Eye (tissue), 1 donor: Measurements from ENCODE around the gene HRH1.
"Not testable (repeated sequence)": the region's sequence is repeated elsewhere in the genome, so short reads cannot be mapped to it uniquely, and the experiment has no call there.

Experiments used
- DNase-seq: peaks from one replicate; pipeline ENCODE4 v3.0.0-alpha.2; 2015

The HRH1 gene

GRCh38 chr3:11172096-11172690 lies 17.9 kb downstream of the HRH1 start:
- peak; percentile 24 for DNase-seq

DNA sequence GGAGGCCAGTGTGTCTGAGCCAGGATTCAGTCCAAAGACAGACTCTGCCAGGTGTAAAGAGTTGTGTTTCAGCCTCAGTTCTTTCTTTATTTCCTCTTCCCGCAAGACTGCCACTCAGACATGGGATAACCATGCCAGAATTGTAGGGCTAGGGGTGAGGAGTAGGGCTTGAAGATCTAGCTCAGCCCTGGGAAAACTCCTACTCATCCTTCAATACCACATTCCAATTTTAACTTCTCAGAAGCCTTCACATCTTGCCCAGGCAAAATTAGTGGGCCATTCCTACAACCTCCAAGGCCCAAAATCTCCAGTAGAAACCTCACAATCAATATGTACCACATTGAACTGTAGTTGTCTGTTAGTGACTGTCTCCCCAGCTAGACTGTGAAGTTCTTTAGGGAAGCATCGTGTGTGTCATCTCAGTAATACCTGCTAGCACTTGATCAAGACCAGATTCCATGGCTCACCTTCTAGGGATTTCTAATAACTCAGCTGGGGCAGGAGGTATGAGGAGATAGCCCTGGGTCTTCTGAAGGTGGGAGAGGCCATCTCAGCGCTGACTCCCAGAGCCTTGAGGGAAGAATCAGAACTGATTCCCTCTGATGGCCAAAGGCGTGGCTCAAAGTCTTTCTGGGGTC lies 19.7 kb downstream of the HRH1 start:
- no peak for DNase-seq

DNA sequence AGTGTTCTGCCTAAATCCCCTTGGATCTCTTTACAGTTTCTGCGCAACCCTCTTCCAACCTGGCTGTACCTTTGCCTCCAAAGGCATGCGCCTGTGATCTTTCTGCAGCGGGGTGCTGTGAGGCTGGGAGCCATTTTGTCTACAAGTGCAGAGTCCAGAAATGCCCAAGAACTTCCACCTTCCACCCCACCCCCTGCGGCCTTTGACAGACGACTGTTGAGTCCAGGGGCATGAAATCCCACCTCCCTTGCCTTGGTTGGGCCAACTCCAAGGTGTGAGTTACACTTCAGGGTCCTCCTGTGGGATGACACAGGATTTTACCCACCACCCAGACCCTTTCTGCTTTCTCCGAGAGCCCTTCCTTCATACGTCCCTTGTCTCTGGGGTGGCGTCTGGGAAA lies 24.1 kb downstream of the HRH1 start:
- no peak for DNase-seq

GRCh38 chr3:11184328-11184969 lies 30.2 kb downstream of the HRH1 start:
- DNase-seq, result not testable (repeated sequence)

GRCh38 chr3:11185144-11185543 lies 30.9 kb downstream of the HRH1 start:
- no peak for DNase-seq

- peak; percentile 50 for DNase-seq
These were observed 31.4 kb downstream of the HRH1 start for GRCh38 chr3:11185564-11186317.

GRCh38 chr3:11186318-11186692 lies 32.0 kb downstream of the HRH1 start:
- no peak for DNase-seq

DNA sequence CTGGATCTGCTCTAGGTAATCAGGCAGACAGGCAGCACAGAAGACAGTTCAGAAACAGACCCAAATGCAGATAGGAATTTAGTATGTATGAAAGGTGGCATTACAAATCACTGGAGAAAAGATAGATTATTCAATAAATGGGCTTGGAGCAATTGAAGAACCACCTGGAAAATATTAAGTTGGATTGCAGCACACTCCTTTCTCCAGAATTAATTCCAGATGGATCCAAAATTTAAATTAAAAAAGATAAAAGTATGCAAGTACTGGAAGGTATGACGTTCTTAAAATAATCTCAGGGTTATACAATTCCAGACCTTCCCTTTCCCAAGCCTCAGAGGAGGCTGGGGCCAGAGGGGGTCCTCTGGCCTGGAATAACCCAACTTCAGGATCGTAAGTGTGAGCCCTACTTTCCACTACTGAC lies 32.5 kb downstream of the HRH1 start:
- peak; percentile 49 for DNase-seq

GRCh38 chr3:11187681-11188080 lies 33.4 kb downstream of the HRH1 start:
- no peak for DNase-seq

DNA sequence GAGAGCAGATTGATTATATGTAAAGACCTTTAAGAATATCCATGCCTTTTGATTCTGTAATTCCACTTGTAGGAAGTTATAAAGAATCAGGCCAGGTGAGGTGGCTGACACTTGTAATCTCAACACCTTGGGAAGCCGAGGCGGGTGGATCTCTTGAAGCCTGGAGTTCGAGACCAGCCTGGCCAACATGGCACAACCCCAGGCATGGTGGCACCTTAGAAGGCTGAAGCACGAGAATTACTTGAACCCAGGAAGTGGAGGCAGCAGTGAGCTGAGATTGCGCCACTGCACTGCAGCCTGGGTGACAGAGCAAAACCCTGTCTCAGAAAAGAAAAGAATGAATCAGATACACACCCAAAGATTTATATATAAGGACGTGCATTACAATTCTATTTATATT lies 33.9 kb downstream of the HRH1 start:
- DNase-seq, result no peak

DNA sequence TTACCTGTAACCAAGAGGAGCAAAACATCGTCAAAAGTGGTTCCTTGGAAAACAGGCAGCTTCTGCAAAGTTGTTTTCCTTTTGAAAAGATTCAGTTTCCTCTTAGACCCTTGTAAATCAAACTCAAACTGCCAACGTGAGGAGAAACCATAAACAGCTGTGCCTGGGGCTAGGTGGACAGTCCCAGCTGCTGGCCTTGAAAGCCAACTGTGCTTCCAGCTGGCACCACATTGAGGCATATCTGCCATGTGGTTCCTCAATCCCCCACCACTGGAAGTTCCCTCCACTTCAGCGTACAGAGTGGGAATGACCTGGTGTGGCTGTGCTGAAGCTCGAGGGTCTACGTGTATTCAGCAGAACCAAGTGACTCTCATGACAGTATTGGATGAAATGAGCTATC lies 40.9 kb downstream of the HRH1 start:
- DNase-seq, result peak; percentile 35

DNA sequence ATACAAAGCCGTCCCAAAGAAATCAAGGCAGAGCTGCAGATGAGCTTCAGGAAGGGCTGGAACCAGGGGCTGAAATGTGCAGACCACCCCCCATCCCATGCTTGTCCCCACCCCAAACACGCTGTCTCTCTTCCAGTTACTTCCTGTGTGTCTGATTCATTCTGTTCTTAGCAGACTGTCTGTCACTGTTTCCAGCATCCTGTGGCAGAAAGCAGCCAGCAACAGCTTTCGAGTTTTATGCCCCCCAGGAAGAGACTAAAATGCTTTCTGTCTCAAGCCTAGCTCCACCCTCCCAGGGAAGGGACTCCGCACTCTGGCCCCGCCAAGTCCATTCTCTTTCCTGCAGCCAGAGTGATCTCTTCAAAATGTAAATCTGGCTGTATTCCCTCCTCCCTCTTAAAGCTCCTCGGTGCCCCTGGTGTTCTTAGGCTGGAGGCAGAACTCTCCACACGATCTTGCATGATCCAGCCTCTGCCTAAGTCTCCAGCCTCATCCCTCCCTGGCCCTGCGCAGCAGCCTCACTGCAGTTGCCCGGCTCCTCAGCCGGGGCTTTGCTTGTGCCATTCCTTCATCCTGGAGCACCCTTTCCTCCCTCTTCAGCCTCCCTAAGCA lies 41.5 kb downstream of the HRH1 start:
- DNase-seq, result no peak

DNA sequence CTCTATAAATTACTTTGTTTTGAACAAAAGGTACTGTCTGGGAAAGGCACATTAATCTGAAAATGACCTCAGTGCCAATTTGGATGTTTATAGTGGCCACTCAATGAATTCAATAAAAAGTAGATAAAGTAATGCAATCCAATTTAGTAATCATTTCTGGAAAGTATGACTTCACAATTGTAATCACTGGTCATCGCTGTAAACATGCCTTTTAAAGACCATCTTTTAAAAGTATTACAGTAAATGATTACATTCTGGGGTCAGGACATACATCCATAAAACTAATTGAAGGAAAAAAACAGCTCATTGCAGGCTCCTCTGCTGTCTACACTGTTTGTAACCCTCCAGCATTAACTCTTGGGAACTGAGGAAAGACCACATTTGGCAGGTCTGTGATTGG lies 43.2 kb downstream of the HRH1 start:
- DNase-seq, result no peak

DNA sequence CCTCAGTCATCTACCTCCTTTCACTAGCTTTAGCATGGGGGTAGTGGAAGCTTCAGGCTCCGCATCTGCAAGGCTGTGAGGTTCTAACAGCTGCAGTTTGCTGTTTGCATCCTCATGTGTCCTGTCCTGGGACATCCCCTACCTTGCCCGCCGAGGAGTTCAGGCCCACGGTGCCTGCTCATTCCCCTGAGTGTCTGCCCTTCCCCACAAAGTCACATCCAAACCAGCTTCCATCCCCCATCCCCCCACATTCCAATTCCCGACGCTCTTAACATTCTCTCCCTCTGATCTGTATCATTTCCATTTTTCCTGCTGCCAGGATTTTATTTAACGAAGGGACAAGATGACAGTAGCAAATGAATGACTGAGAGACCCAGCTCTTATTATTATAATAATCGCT lies 43.8 kb downstream of the HRH1 start:
- DNase-seq, result no peak

DNA sequence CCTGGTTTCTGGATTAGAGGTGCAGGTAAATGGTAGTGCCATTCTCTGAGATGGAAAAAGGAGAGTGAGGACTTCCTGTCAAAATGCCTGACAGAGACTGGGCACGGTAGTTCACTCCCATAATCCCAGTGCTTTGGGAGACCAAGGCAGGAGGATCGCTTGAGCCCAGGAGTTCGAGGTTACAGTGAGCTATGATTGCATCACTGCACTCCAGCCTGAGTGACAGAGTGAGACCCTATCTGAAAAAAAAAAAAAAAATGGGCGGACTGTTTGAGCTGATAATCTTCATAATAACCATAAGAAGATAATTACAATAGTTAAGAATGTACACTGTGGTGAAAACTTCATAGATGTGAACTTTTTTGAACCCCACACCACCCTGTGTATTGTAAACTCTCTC lies 44.2 kb downstream of the HRH1 start:
- no peak for DNase-seq

- no peak for DNase-seq
These were observed 45.9 kb downstream of the HRH1 start for GRCh38 chr3:11199902-11200845.

DNA sequence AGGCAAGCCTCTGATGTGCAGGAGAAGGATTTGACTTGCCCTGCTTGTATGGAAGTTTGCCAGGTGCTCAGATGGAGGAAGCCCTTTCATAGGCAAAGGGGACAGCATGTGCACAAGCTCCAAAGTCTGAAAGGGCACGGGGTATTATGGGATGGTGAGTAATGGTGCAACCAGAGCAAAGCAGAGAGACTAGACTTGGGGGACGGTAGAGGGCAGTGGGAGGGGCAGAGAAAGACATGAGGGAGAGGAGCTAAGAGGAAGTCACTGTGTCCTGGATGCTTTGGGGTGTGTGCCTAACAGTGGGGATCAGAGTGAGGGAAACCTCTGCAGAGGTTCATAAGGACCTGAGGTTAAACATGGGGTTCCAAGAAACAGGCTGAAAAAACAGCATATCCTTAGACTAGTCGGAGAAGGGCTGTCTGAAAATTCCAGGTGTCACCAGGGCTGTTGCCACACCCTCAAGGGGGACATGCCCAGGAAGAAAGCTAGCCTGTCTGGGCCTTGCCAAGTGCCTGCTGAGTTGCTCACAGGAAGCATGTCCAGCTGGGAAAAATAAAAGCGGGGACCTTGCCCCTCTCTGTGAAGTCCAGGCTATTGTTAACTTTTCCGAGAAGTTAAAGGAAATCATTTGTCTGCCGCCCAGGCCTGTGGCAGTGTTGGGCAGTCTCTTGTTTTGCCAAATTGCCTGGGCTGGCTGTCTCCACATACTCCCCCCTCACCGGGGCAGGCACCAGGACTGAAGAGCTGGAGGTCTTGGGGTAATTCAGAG lies 47.1 kb downstream of the HRH1 start:
- DNase-seq, result no peak

GRCh38 chr3:11203961-11204360 lies 49.7 kb downstream of the HRH1 start:
- DNase-seq, result no peak

- no peak for DNase-seq
These were observed 50.5 kb downstream of the HRH1 start for GRCh38 chr3:11204697-11205348.

DNA sequence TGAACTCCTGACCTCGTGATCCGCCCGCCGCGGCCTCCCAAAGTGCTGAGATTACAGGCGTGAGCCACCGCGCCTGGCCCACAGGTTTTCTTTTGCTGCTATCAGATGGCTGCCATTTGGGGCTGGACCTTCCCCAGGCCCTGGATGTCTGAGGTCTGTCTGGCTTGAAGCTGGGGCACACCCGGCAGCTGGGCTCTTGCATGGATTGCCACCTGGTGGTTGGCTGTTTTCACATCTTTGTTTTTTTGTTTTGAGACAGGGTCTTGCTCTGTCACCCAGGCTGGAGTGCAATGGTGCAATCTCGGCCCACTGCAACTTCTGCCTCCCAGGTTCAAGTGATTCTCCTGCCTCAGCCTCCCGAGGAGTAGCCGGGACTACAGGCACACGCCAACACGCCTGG lies 51.6 kb downstream of the HRH1 start:
- not testable (repeated sequence) for DNase-seq

- no peak for DNase-seq
These were observed 52.0 kb downstream of the HRH1 start for GRCh38 chr3:11206316-11206715.
